Measurements from ENCODE around the gene INCA1.

DNA sequence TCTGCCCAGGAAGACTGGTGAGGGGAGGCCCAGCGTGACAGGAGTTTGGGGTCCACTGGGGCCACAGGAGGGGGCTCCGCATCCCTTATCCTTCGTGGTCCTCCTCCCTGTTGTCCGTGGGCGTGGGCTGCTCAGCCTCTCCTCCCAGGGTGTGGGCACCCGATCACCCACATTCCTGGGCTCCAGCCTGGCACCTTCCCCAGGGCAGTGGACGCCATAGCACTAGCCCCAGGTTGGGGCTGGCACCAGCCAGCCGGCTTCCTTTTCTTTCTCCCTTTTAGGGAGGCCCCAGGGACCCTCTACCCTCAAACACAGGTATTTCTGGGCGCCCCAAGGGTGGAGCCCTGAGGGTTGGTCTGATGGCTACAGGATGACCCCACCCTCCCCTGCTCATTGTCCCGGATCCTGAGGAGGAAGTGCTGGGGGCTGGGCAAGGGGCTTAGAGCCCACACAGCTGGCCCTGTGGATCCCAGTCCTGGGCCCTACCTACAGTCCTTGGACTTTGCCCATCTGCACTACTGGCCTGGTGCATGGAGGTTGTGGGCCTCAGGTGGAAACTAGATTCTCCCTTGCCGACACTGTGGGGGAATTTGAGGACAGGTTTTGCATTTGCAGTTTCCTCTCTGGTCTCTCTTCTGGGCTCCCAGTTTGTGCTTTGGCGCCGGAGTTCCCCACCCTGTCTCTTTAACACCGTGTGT lies 1.6 kb upstream of the INCA1 start:
- TF ChIP-seq, protein P1, sequence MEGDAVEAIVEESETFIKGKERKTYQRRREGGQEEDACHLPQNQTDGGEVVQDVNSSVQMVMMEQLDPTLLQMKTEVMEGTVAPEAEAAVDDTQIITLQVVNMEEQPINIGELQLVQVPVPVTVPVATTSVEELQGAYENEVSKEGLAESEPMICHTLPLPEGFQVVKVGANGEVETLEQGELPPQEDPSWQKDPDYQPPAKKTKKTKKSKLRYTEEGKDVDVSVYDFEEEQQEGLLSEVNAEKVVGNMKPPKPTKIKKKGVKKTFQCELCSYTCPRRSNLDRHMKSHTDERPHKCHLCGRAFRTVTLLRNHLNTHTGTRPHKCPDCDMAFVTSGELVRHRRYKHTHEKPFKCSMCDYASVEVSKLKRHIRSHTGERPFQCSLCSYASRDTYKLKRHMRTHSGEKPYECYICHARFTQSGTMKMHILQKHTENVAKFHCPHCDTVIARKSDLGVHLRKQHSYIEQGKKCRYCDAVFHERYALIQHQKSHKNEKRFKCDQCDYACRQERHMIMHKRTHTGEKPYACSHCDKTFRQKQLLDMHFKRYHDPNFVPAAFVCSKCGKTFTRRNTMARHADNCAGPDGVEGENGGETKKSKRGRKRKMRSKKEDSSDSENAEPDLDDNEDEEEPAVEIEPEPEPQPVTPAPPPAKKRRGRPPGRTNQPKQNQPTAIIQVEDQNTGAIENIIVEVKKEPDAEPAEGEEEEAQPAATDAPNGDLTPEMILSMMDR (IDR thresholded peaks at IDR 0.05; ENCODE audit: poor library complexity): no peak
- TF ChIP-seq EZH2phosphoT487 (IDR thresholded peaks at IDR 0.05; ENCODE audit: low read depth, severe bottlenecking, unreplicated experiment) (no peak), EZH2 (IDR thresholded peaks at IDR 0.05; ENCODE audit: borderline replicate concordance) (no peak)

All from hepatocyte (in vitro differentiated cells).